Spleen (tissue), 11 donors: ENCODE measurements around the gene EZH1. TPM values are rescaled to one million over a fixed set of nuclear protein-coding genes. Genes with fewer than 3 reads are reported as not detected.

Experiments
- DNase-seq: peaks from one replicate; pipeline ENCODE4 v3.0.0-alpha.2; 2020
- H3K27ac ChIP-seq, 8 donors: fragments of 200-600 bp; sonication (generic) in 7 of 8; 1 replicate in 4 of 8; 2 replicates in 4 of 8; pipeline versions ENCODE4 v1.5.0 to v1.8.0; 2016 to 2021; ENCODE audit warnings: inconsistent platforms in 4 of 8, mild to moderate bottlenecking in 4 of 8, moderate library complexity in 1 of 8
- H3K27me3 ChIP-seq, 7 donors: fragments of 200-600 bp; sonication (generic) in 6 of 7; replicated peaks in 1 of 7; 1 replicate in 4 of 7; 2 replicates in 3 of 7; pipeline versions ENCODE4 v1.5.0 to v1.8.0; 2016 to 2021; ENCODE audit warnings: inconsistent platforms in 3 of 7, mild to moderate bottlenecking in 1 of 7
- H3K36me3 ChIP-seq, 6 donors: fragments of 200-600 bp; sonication (generic) in 5 of 6; 1 replicate in 4 of 6; 2 replicates in 2 of 6; pipeline versions ENCODE4 v1.5.0 to v1.8.0; 2016 to 2021; ENCODE audit warnings: inconsistent platforms in 2 of 6
- H3K4me1 ChIP-seq, 6 donors: fragments of 200-600 bp; sonication (generic) in 5 of 6; 1 replicate in 3 of 6; 2 replicates in 3 of 6; pipeline versions ENCODE4 v1.5.0 to v1.8.0; 2016 to 2021; ENCODE audit warnings: inconsistent platforms in 3 of 6
- H3K4me3 ChIP-seq, 8 donors: fragments of 200-600 bp; sonication (generic) in 7 of 8; 1 replicate in 4 of 8; 2 replicates in 4 of 8; pipeline versions ENCODE4 v1.5.0 to v1.8.0; 2016 to 2021; ENCODE audit warnings: inconsistent platforms in 4 of 8, mild to moderate bottlenecking in 4 of 8, moderate library complexity in 2 of 8
- H3K9me3 ChIP-seq, 8 donors: fragments of 200-600 bp; sonication (generic) in 7 of 8; 1 replicate in 4 of 8; 2 replicates in 4 of 8; pipeline versions ENCODE4 v1.5.0 to v1.8.0; 2016 to 2021; ENCODE audit warnings: inconsistent platforms in 4 of 8
- CTCF ChIP-seq, 11 experiments: fragments of 200-600 bp in 7 of 11; fragments of 450-650 bp in 4 of 11; sonication (generic) in 4 of 11; IDR thresholded peaks in 8 of 11; conservative IDR thresholded peaks in 3 of 11; 1 replicate in 7 of 11; 2 replicates in 4 of 11; pipeline versions ENCODE4 v1.4.0 to v1.8.0; 2016 to 2021; ENCODE audit warnings: antibody characterized with exemption in 11 of 11, inconsistent platforms in 4 of 11, mild to moderate bottlenecking in 1 of 11
- POLR2A ChIP-seq, 3 donors: fragments of 450-650 bp; IDR thresholded peaks; one replicate each; pipeline ENCODE4 v1.5.1; 2017; ENCODE audit warnings: antibody characterized with exemption in 3 of 3, mild to moderate bottlenecking in 1 of 3
- POLR2AphosphoS5 ChIP-seq, 3 donors: sonication (generic); formaldehyde crosslinking; IDR thresholded peaks; one replicate each; pipeline ENCODE4 v1.5.1; 2017; ENCODE audit warnings: antibody characterized with exemption in 3 of 3
- WGBS, 5 donors: extraction: QIAGEN DNeasy Blood & Tissue Kit in 3 of 5; methylation state at CpG; one replicate each; pipeline versions ENCODE4 v1.1.5 to v1.1.7; 2013 to 2018; 5-methylcytosine and 5-hydroxymethylcytosine counted together
- intact Hi-C: fragments of 100-400 bp; cut with DNase I; formaldehyde crosslinking; loops from one replicate; pipeline ENCODE4 v1.15.0; 2023; ENCODE audit warnings: low total_unique reads
- polyA plus RNA-seq, 3 donors: library from polyadenylated mRNA; stranded (reverse); fragments of 200-250 nt; gene quantifications; one replicate each; pipeline ENCODE4 v1.2.1, GENCODE V29; 2013
- total RNA-seq, 7 donors: library from RNA; depleted of rRNA in 3 of 7; stranded (reverse); fragments of >200 nt in 3 of 7; fragmentation: NEBNext Ultra II Directional in 4 of 7; extraction: Animal tissue kit (Norgen Biotek cat#: 25700) in 4 of 7; gene quantifications; one replicate each; pipeline versions ENCODE4 v1.1.0 to v1.2.1, GENCODE V29; 2016 to 2021
- donor health status: healthy with polysubstance abuse.
- donor health status: DM: no; HTN: no; CAD: no; lungs with moderate emphysema.
- donor health status: DM: no; HTN: no; CAD: no.
- donor health status: Bipolar disorder and iron deficiency.
- donor health status: healthy.
- donor health status: DM: no; HTN: no; CAD: no.
- donor health status: DM: yes; HTN: yes; CAD: no.

The EZH1 gene
- total and polyA plus RNA-seq, 10 donors, result 24.1 to 104 (median 68.0) TPM

- Histone ChIP-seq H3K9me3 (no peaks in the 10 kb centered on the region), H3K4me3 (peak overlapping the region in 5 of 8 donors; percentile 14 to 90 (median 80)), H3K36me3 (peaks cover 0 to 45% (median 7%) of the 10 kb centered on the region in 6 donors), H3K27ac (peak overlapping the region in 5 of 8 donors; percentile 54 to 96 (median 93)), H3K27me3 (peaks cover 0 to 78% (median 42%) of the 10 kb centered on the region in 7 donors), H3K4me1 (peaks cover 36 to 97% (median 82%) of the 10 kb centered on the region in 6 donors)
- DNase-seq, result no peak
- 1 to 4% (median 3%) methylated on average over 16 to 32 of the region's 32 CpGs for WGBS, 5 donors
- no peak for TF ChIP-seq POLR2A (IDR thresholded peaks at IDR 0.05)
- peak in 9 of 11 experiments; percentile 20 to 67 (median 53) for TF ChIP-seq CTCF (IDR thresholded peaks at IDR 0.05 in 8 of 11, conservative IDR thresholded peaks at IDR 0.05 in 3 of 11)
- TF ChIP-seq POLR2AphosphoS5 (IDR thresholded peaks at IDR 0.05), result peak in 2 of 3 donors; percentile 46 to 55
- intact Hi-C loops, result no loop called here
These were observed 70.7 kb downstream of the EZH1 start for GRCh38 chr17:42673885-42674754.

GRCh38 chr17:42673266-42673884 is 71.5 kb downstream of the EZH1 start:
- peak overlapping the region in 5 of 8 donors; percentile 14 to 90 (median 80) for H3K4me3 ChIP-seq

GRCh38 chr17:42672038-42672437 is 72.8 kb downstream of the EZH1 start:
- peaks cover 0 to 66% (median 11%) of the 10 kb centered on the region in 6 donors for H3K36me3 ChIP-seq
- peaks cover 19 to 96% (median 68%) of the 10 kb centered on the region in 6 donors for H3K4me1 ChIP-seq
- no peak for DNase-seq
- H3K9me3 ChIP-seq, result no peaks in the 10 kb centered on the region
- H3K27me3 ChIP-seq, result peaks cover 0 to 79% (median 42%) of the 10 kb centered on the region in 7 donors
- intact Hi-C loops, result no loop called here
- no peak overlapping the region for H3K4me3 ChIP-seq
- TF ChIP-seq POLR2AphosphoS5 (IDR thresholded peaks at IDR 0.05) (no peak), POLR2A (IDR thresholded peaks at IDR 0.05) (no peak), CTCF (IDR thresholded peaks at IDR 0.05 in 8 of 11, conservative IDR thresholded peaks at IDR 0.05 in 3 of 11) (no peak)
- WGBS, 5 donors, result 80 to 87% (median 84%) methylated on average over 25 to 28 of the region's 28 CpGs
- H3K27ac ChIP-seq, result no peak overlapping the region

More at GRCh38 chr17:42673266-42673884, 71.5 kb downstream of the EZH1 start:
- WGBS, 5 donors, result 41 to 54% (median 44%) methylated on average over 23 to 30 of the region's 30 CpGs
- no peak for DNase-seq
- TF ChIP-seq POLR2A (IDR thresholded peaks at IDR 0.05) (no peak), POLR2AphosphoS5 (IDR thresholded peaks at IDR 0.05) (no peak), CTCF (IDR thresholded peaks at IDR 0.05 in 8 of 11, conservative IDR thresholded peaks at IDR 0.05 in 3 of 11) (no peak)
- Histone ChIP-seq H3K36me3 (peaks cover 0 to 52% (median 7%) of the 10 kb centered on the region in 6 donors), H3K27me3 (peaks cover 0 to 79% (median 42%) of the 10 kb centered on the region in 7 donors), H3K9me3 (no peaks in the 10 kb centered on the region), H3K4me1 (peaks cover 28 to 97% (median 75%) of the 10 kb centered on the region in 6 donors), H3K27ac (peak overlapping the region in 5 of 8 donors; percentile 54 to 96 (median 93))
- intact Hi-C loops, result no loop called here
